HCT116 (cell line): ENCODE data around the gene AKAP1. TPM values are rescaled to one million over a fixed set of nuclear protein-coding genes. Genes with fewer than 3 reads are reported as not detected.

Experiments used
- ATAC-seq: fragments of 200-7000 bp; cut with Tn5 transposase; 2 replicates; pipeline ENCODE4 v1.9.1; 2020; ENCODE audit warnings: mild to moderate bottlenecking, moderate library complexity
- BruUV-seq: library from RNA; stranded (reverse); fragments of 400-500 nt; replicated peaks from 2 replicates; lab custom pipeline; 2021; lab: Mats Ljungman, UMichigan
- CTCF ChIA-PET: fragments of 300-600 bp; sonication (Branson Sonifier 250); formaldehyde crosslinking; loops from one replicate; lab custom pipeline; 2021; ENCODE audit warnings: antibody characterized with exemption; lab: Charles Lee
- POLR2A ChIA-PET: fragments of 300-600, 350-600 bp; sonication (Branson Sonifier 250); formaldehyde crosslinking; loops from one replicate; lab custom pipeline; 2021; ENCODE audit warnings: antibody characterized with exemption; lab: Charles Lee
- RAD21 ChIA-PET, 2 experiments: fragments of 300-600 bp; sonication (Branson Sonifier 250); formaldehyde crosslinking; loops; one replicate each; lab custom pipeline; 2023; ENCODE audit warnings: low total read pairs in 2 of 2; ENCODE audit not compliant: uncharacterized antibody in 2 of 2, unreplicated experiment in 2 of 2, low non-redundant PET in 1 of 2; lab: Charles Lee
- DNase-seq: peaks from one replicate; pipeline ENCODE4 v3.0.0-alpha.2; 2010; ENCODE audit warnings: low read depth, low spot score
- H2AFZ ChIP-seq: fragments of 200-600 bp; shearing (Covaris generic), sonication (generic); 2 replicates; pipeline ENCODE4 v1.6.1; 2017; ENCODE audit warnings: low read depth, mixed run types, mixed read lengths, antibody characterized with exemption, low read length; ENCODE audit not compliant: poor library complexity, severe bottlenecking
- H3K27ac ChIP-seq: 2 replicates; pipeline ENCODE4 v1.5.1; 2012; ENCODE audit warnings: low read depth, low read length
- H3K27me3 ChIP-seq: fragments of 200-600 bp; sonication (generic); 2 replicates; pipeline ENCODE4 v1.6.1; 2016; ENCODE audit warnings: mixed run types, low read length, mixed read lengths; ENCODE audit not compliant: insufficient read depth
- H3K36me3 ChIP-seq, 2 experiments: fragments of 200-500 bp in 1 of 2; fragments of 200-600 bp in 1 of 2; sonication (Bioruptor generic) in 1 of 2; sonication (generic) in 1 of 2; 2 replicates each; pipeline versions ENCODE4 v1.5.1 to v1.6.1; 2014 to 2016; ENCODE audit warnings: low read length in 2 of 2, inconsistent platforms in 1 of 2, mixed read lengths in 1 of 2, mixed run types in 1 of 2; ENCODE audit not compliant: insufficient read depth in 2 of 2, control insufficient read depth in 1 of 2
- H3K4me1 ChIP-seq, 2 experiments: fragments of 200-600 bp in 1 of 2; sonication (generic) in 1 of 2; 2 replicates each; pipeline versions ENCODE4 v1.5.1 to v1.6.1; 2012 to 2017; ENCODE audit warnings: low read length in 2 of 2, inconsistent platforms in 1 of 2, mild to moderate bottlenecking in 1 of 2, mixed read lengths in 1 of 2, mixed run types in 1 of 2, moderate library complexity in 1 of 2; ENCODE audit not compliant: insufficient read depth in 2 of 2, control insufficient read depth in 1 of 2
- H3K4me2 ChIP-seq: fragments of 200-600 bp; sonication (generic); 2 replicates; pipeline ENCODE4 v1.6.1; 2017; ENCODE audit warnings: mixed run types, low read length, mixed read lengths
- H3K4me3 ChIP-seq, 2 experiments: fragments of 200-600 bp in 1 of 2; sonication (generic) in 1 of 2; replicated peaks in 1 of 2; 2 replicates each; pipeline ENCODE4 v1.5.1; 2011 to 2016; ENCODE audit warnings: low read length in 2 of 2, control low read depth in 1 of 2, low read depth in 1 of 2, mild to moderate bottlenecking in 1 of 2, mixed read lengths in 1 of 2, mixed run types in 1 of 2
- H3K79me2 ChIP-seq: fragments of 200-600 bp; sonication (generic); 2 replicates; pipeline ENCODE4 v1.6.1; 2017; ENCODE audit warnings: mild to moderate bottlenecking, mixed run types, low read length, moderate library complexity, mixed read lengths; ENCODE audit not compliant: insufficient read depth
- H3K9ac ChIP-seq: fragments of 200-600 bp; sonication (generic); 2 replicates; pipeline ENCODE4 v1.6.1; 2016; ENCODE audit warnings: low read length, mixed read lengths
- H3K9me2 ChIP-seq: fragments of 200-600 bp; sonication (generic), shearing (Covaris generic); 2 replicates; pipeline ENCODE4 v1.6.1; 2017; ENCODE audit warnings: mixed run types, mild to moderate bottlenecking, moderate library complexity; ENCODE audit not compliant: insufficient read depth
- H3K9me3 ChIP-seq, 2 experiments: fragments of 200-500 bp in 1 of 2; fragments of 200-600 bp in 1 of 2; sonication (Bioruptor generic) in 1 of 2; sonication (generic) in 1 of 2; 2 replicates each; pipeline ENCODE4 v1.6.1; 2014 to 2017; ENCODE audit warnings: low read length in 2 of 2, mixed read lengths in 2 of 2, inconsistent platforms in 1 of 2, low read depth in 1 of 2, mild to moderate bottlenecking in 1 of 2, mixed run types in 1 of 2, moderate library complexity in 1 of 2; ENCODE audit not compliant: control insufficient read depth in 1 of 2, insufficient read depth in 1 of 2
- H4K20me1 ChIP-seq: fragments of 200-600 bp; sonication (generic), shearing (Covaris generic); 2 replicates; pipeline ENCODE4 v1.6.1; 2017; ENCODE audit warnings: mixed run types, mild to moderate bottlenecking, moderate library complexity; ENCODE audit not compliant: insufficient read depth
- CBX3 ChIP-seq: IDR thresholded peaks from 2 replicates; pipeline ENCODE4 v1.6.1; 2012; ENCODE audit warnings: low read depth
- CEBPB ChIP-seq: IDR thresholded peaks from 2 replicates; pipeline ENCODE4 v1.6.1; 2012; ENCODE audit warnings: low read depth
- CTCF ChIP-seq, 3 experiments: fragments of 200-600 bp in 1 of 3; sonication (generic) in 1 of 3; IDR thresholded peaks in 2 of 3; conservative IDR thresholded peaks in 1 of 3; 2 replicates each; pipeline ENCODE4 v1.5.1; 2012 to 2017; ENCODE audit warnings: low read depth in 2 of 3, low read length in 2 of 3, antibody characterized with exemption in 1 of 3, borderline replicate concordance in 1 of 3, control low read depth in 1 of 3, mild to moderate bottlenecking in 1 of 3, mixed read lengths in 1 of 3, mixed run types in 1 of 3, moderate library complexity in 1 of 3; ENCODE audit not compliant: insufficient read depth in 1 of 3
- ELF1 ChIP-seq: IDR thresholded peaks from 2 replicates; pipeline ENCODE4 v1.6.1; 2012; ENCODE audit warnings: low read depth, borderline replicate concordance
- EZH2phosphoT487 ChIP-seq: fragments of 200-600 bp; IDR thresholded peaks from 2 replicates; pipeline ENCODE4 v1.6.1; 2018; ENCODE audit warnings: antibody characterized with exemption, borderline replicate concordance
- FOSL1 ChIP-seq: IDR thresholded peaks from 2 replicates; pipeline ENCODE4 v1.6.1; 2012; ENCODE audit warnings: low read depth
- JUND ChIP-seq: IDR thresholded peaks from 2 replicates; pipeline ENCODE4 v1.6.1; 2012
- POLR2A ChIP-seq: IDR thresholded peaks from 2 replicates; pipeline ENCODE4 v1.7.0; 2011; ENCODE audit warnings: borderline replicate concordance; ENCODE audit not compliant: insufficient read depth, insufficient read length; ENCODE audit errors: extremely low read depth
- POLR2AphosphoS5 ChIP-seq: IDR thresholded peaks from 2 replicates; pipeline ENCODE4 v1.6.1; 2011; ENCODE audit warnings: mild to moderate bottlenecking, low read depth, low read length, moderate library complexity
- RAD21 ChIP-seq: IDR thresholded peaks from 2 replicates; pipeline ENCODE4 v1.6.1; 2012; ENCODE audit warnings: low read depth, mild to moderate bottlenecking
- SIN3A ChIP-seq: IDR thresholded peaks from 2 replicates; pipeline ENCODE4 v1.6.1; 2012; ENCODE audit warnings: low read depth
- SRF ChIP-seq: IDR thresholded peaks from 2 replicates; pipeline ENCODE4 v1.6.1; 2012; ENCODE audit warnings: low read depth
- ZBTB33 ChIP-seq: IDR thresholded peaks from 2 replicates; pipeline ENCODE4 v1.6.1; 2011; ENCODE audit warnings: mild to moderate bottlenecking, low read length, moderate library complexity; ENCODE audit not compliant: insufficient replicate concordance; ENCODE audit errors: extremely low read depth
- intact Hi-C: fragments of 100-400 bp; cut with micrococcal nuclease; formaldehyde crosslinking; loops from 2 replicates; pipeline ENCODE4 v1.10.0; 2022
- total RNA-seq: library from RNA; stranded (reverse); gene quantifications from one replicate; pipeline ENCODE4 v1.2.1, GENCODE V29; 2021; ENCODE audit not compliant: unreplicated experiment

Gene AKAP1
- total RNA-seq, 1 experiment from 2014 or later = 51.6 TPM

GRCh38 chr17:57071991-57072944 lies 12.8 kb upstream of the AKAP1 start:
- H3K79me2 ChIP-seq = no peaks in the 10 kb centered on the region
- peaks cover 10 to 16% of the 10 kb centered on the region in 2 experiments; a peak in 3 of 4 replicates for H3K4me1 ChIP-seq
- TF ChIP-seq FOSL1 (no peak), SIN3A (no peak), ZBTB33 (no peak), CBX3 (no peak), CTCF (IDR thresholded peaks at IDR 0.05 in 2 of 3, conservative IDR thresholded peaks at IDR 0.05 in 1 of 3; ENCODE audit: borderline replicate concordance in 1 of 3, insufficient read depth in 1 of 3, low read depth in 2 of 3, low read length in 2 of 3) (no peak), CEBPB (no peak), POLR2A (no peak), ELF1 (no peak), EZH2phosphoT487 (no peak), RAD21 (no peak), POLR2AphosphoS5 (no peak), SRF (no peak), JUND (no peak)
- DNase-seq (no peak), ATAC-seq (no peak)
- POLR2A ChIA-PET = no interaction called here
- no peaks in the 10 kb centered on the region for H3K27me3 ChIP-seq
- intact Hi-C loops = no loop called here
- no peaks in the 10 kb centered on the region for H4K20me1 ChIP-seq
- H3K9me3 ChIP-seq = no peaks in the 10 kb centered on the region
- RAD21 ChIA-PET = no interaction called here
- CTCF ChIA-PET = interaction anchor here (1.9 kb wide), 1 partner anchor 34 kb away, joined by 9 read pairs; no protein-coding TSS in a partner anchor
- no peak overlapping the region for H3K4me2 ChIP-seq
- H3K9ac ChIP-seq = no peak overlapping the region
- no peaks in the 10 kb centered on the region for H3K36me3 ChIP-seq
- no peak overlapping the region for H3K27ac ChIP-seq
- peak overlapping the region; percentile 6 for H2AFZ ChIP-seq
- H3K9me2 ChIP-seq = no peaks in the 10 kb centered on the region
- no TSS peak for BruUV-seq
- H3K4me3 ChIP-seq = no peak overlapping the region
